ENCODE measurements around the gene C21orf91.

The C21orf91 gene

GRCh38 chr21:17819114-17819876 is at the start of gene C21orf91:
C21orf91 (minus strand) TSS chr21:17819356; CDS start chr21:17818318, 1,038 bp downstream.
- H3K4me1 ChIP-seq (ENCODE audit: control insufficient read depth, insufficient read depth, low read length, unreplicated experiment): peaks cover 10% of the 10 kb centered on the region
- H3K79me2 ChIP-seq (ENCODE audit: control insufficient read depth, insufficient read depth, low read length, unreplicated experiment): peaks cover 12% of the 10 kb centered on the region
- no peaks in the 10 kb centered on the region for H3K27me3 ChIP-seq (ENCODE audit: insufficient read depth, low read length)
- peak within 1 kb of the TSS; percentile 65 for H3K27ac ChIP-seq (ENCODE audit: low read depth, low read length)
- no peaks in the 10 kb centered on the region for H3K36me3 ChIP-seq (ENCODE audit: insufficient read depth, low read length)
- H3K4me3 ChIP-seq (ENCODE audit: low read depth, low read length): peak within 1 kb of the TSS; percentile 95
- peak within 1 kb of the TSS; percentile 82 for H2AFZ ChIP-seq (ENCODE audit: low read length, unreplicated experiment)

- H3K79me2 ChIP-seq (ENCODE audit: control insufficient read depth, insufficient read depth, low read length, unreplicated experiment): no peaks in the 10 kb centered on the region
- no peaks in the 10 kb centered on the region for H3K36me3 ChIP-seq (ENCODE audit: insufficient read depth, low read length)
- H3K27ac ChIP-seq (ENCODE audit: low read depth, low read length): no peak overlapping the region
- H3K4me1 ChIP-seq (ENCODE audit: control insufficient read depth, insufficient read depth, low read length, unreplicated experiment): no peaks in the 10 kb centered on the region
- no peak overlapping the region for H2AFZ ChIP-seq (ENCODE audit: low read length, unreplicated experiment)
- no peak overlapping the region for H3K4me3 ChIP-seq (ENCODE audit: low read depth, low read length)
- peaks cover 29% of the 10 kb centered on the region for H3K27me3 ChIP-seq (ENCODE audit: insufficient read depth, low read length)
Measured at GRCh38 chr21:17866590-17866989, 47.4 kb upstream of the C21orf91 start.

GRCh38 chr21:17859661-17860060 is 40.5 kb upstream of the C21orf91 start:
- Histone ChIP-seq H3K4me3 (ENCODE audit: low read depth, low read length) (no peak overlapping the region), H3K36me3 (ENCODE audit: insufficient read depth, low read length) (no peaks in the 10 kb centered on the region), H2AFZ (ENCODE audit: low read length, unreplicated experiment) (no peak overlapping the region), H3K4me1 (ENCODE audit: control insufficient read depth, insufficient read depth, low read length, unreplicated experiment) (no peaks in the 10 kb centered on the region), H3K27me3 (ENCODE audit: insufficient read depth, low read length) (peaks cover 36% of the 10 kb centered on the region), H3K27ac (ENCODE audit: low read depth, low read length) (no peak overlapping the region), H3K79me2 (ENCODE audit: control insufficient read depth, insufficient read depth, low read length, unreplicated experiment) (no peaks in the 10 kb centered on the region)

GRCh38 chr21:17858747-17859146 is 39.6 kb upstream of the C21orf91 start:
- H3K79me2 ChIP-seq (ENCODE audit: control insufficient read depth, insufficient read depth, low read length, unreplicated experiment): no peaks in the 10 kb centered on the region
- no peaks in the 10 kb centered on the region for H3K4me1 ChIP-seq (ENCODE audit: control insufficient read depth, insufficient read depth, low read length, unreplicated experiment)
- no peaks in the 10 kb centered on the region for H3K36me3 ChIP-seq (ENCODE audit: insufficient read depth, low read length)
- no peak overlapping the region for H3K4me3 ChIP-seq (ENCODE audit: low read depth, low read length)
- no peak overlapping the region for H2AFZ ChIP-seq (ENCODE audit: low read length, unreplicated experiment)
- H3K27ac ChIP-seq (ENCODE audit: low read depth, low read length): no peak overlapping the region
- peaks cover 35% of the 10 kb centered on the region for H3K27me3 ChIP-seq (ENCODE audit: insufficient read depth, low read length)

- Histone ChIP-seq H3K4me1 (ENCODE audit: control insufficient read depth, insufficient read depth, low read length, unreplicated experiment) (no peaks in the 10 kb centered on the region), H3K27me3 (ENCODE audit: insufficient read depth, low read length) (peaks cover 9% of the 10 kb centered on the region; the same call in 1 of the 2 replicates), H3K4me3 (ENCODE audit: low read depth, low read length) (no peak overlapping the region), H3K36me3 (ENCODE audit: insufficient read depth, low read length) (no peaks in the 10 kb centered on the region), H2AFZ (ENCODE audit: low read length, unreplicated experiment) (no peak overlapping the region), H3K27ac (ENCODE audit: low read depth, low read length) (no peak overlapping the region), H3K79me2 (ENCODE audit: control insufficient read depth, insufficient read depth, low read length, unreplicated experiment) (no peaks in the 10 kb centered on the region)
Measured at GRCh38 chr21:17854745-17855144, 35.6 kb upstream of the C21orf91 start.

- no peak overlapping the region for H3K4me3 ChIP-seq (ENCODE audit: low read depth, low read length)
- no peaks in the 10 kb centered on the region for H3K36me3 ChIP-seq (ENCODE audit: insufficient read depth, low read length)
- H3K27ac ChIP-seq (ENCODE audit: low read depth, low read length): no peak overlapping the region
- no peak overlapping the region for H2AFZ ChIP-seq (ENCODE audit: low read length, unreplicated experiment)
- H3K79me2 ChIP-seq (ENCODE audit: control insufficient read depth, insufficient read depth, low read length, unreplicated experiment): no peaks in the 10 kb centered on the region
- H3K4me1 ChIP-seq (ENCODE audit: control insufficient read depth, insufficient read depth, low read length, unreplicated experiment): peaks cover 7% of the 10 kb centered on the region
- H3K27me3 ChIP-seq (ENCODE audit: insufficient read depth, low read length): peaks cover 9% of the 10 kb centered on the region; the same call in 1 of the 2 replicates
Measured at GRCh38 chr21:17853393-17854275, 34.5 kb upstream of the C21orf91 start.

- H3K27me3 ChIP-seq (ENCODE audit: insufficient read depth, low read length): no peaks in the 10 kb centered on the region
- peak overlapping the region; percentile 76 for H3K27ac ChIP-seq (ENCODE audit: low read depth, low read length)
- no peak overlapping the region for H2AFZ ChIP-seq (ENCODE audit: low read length, unreplicated experiment)
- H3K4me3 ChIP-seq (ENCODE audit: low read depth, low read length): peak overlapping the region; percentile 6; the same call in 1 of the 2 replicates
- no peaks in the 10 kb centered on the region for H3K36me3 ChIP-seq (ENCODE audit: insufficient read depth, low read length)
- peaks cover 16% of the 10 kb centered on the region for H3K4me1 ChIP-seq (ENCODE audit: control insufficient read depth, insufficient read depth, low read length, unreplicated experiment)
- no peaks in the 10 kb centered on the region for H3K79me2 ChIP-seq (ENCODE audit: control insufficient read depth, insufficient read depth, low read length, unreplicated experiment)
Measured at GRCh38 chr21:17848228-17848627, 29.1 kb upstream of the C21orf91 start.

- Histone ChIP-seq H3K79me2 (ENCODE audit: control insufficient read depth, insufficient read depth, low read length, unreplicated experiment) (no peaks in the 10 kb centered on the region), H3K4me1 (ENCODE audit: control insufficient read depth, insufficient read depth, low read length, unreplicated experiment) (no peaks in the 10 kb centered on the region), H3K36me3 (ENCODE audit: insufficient read depth, low read length) (no peaks in the 10 kb centered on the region), H2AFZ (ENCODE audit: low read length, unreplicated experiment) (no peak overlapping the region), H3K27ac (ENCODE audit: low read depth, low read length) (no peak overlapping the region), H3K4me3 (ENCODE audit: low read depth, low read length) (no peak overlapping the region), H3K27me3 (ENCODE audit: insufficient read depth, low read length) (peaks cover 36% of the 10 kb centered on the region)
Measured at GRCh38 chr21:17841103-17841502, 21.9 kb upstream of the C21orf91 start.

GRCh38 chr21:17834639-17835354 is 15.6 kb upstream of the C21orf91 start:
- no peak overlapping the region for H3K4me3 ChIP-seq (ENCODE audit: low read depth, low read length)
- H3K27me3 ChIP-seq (ENCODE audit: insufficient read depth, low read length): peaks cover 52% of the 10 kb centered on the region
- no peaks in the 10 kb centered on the region for H3K79me2 ChIP-seq (ENCODE audit: control insufficient read depth, insufficient read depth, low read length, unreplicated experiment)

GRCh38 chr21:17829472-17829871 is 10.3 kb upstream of the C21orf91 start:
- Histone ChIP-seq H3K27me3 (ENCODE audit: insufficient read depth, low read length) (peaks cover 10% of the 10 kb centered on the region; the same call in 1 of the 2 replicates), H3K36me3 (ENCODE audit: insufficient read depth, low read length) (no peaks in the 10 kb centered on the region), H3K4me1 (ENCODE audit: control insufficient read depth, insufficient read depth, low read length, unreplicated experiment) (peaks cover 20% of the 10 kb centered on the region), H3K27ac (ENCODE audit: low read depth, low read length) (no peak overlapping the region), H2AFZ (ENCODE audit: low read length, unreplicated experiment) (peak overlapping the region; percentile 32), H3K79me2 (ENCODE audit: control insufficient read depth, insufficient read depth, low read length, unreplicated experiment) (no peaks in the 10 kb centered on the region), H3K4me3 (ENCODE audit: low read depth, low read length) (no peak overlapping the region)

More at GRCh38 chr21:17834639-17835354, 15.6 kb upstream of the C21orf91 start:
- Histone ChIP-seq H3K4me1 (ENCODE audit: control insufficient read depth, insufficient read depth, low read length, unreplicated experiment) (no peaks in the 10 kb centered on the region), H2AFZ (ENCODE audit: low read length, unreplicated experiment) (no peak overlapping the region), H3K27ac (ENCODE audit: low read depth, low read length) (no peak overlapping the region), H3K36me3 (ENCODE audit: insufficient read depth, low read length) (no peaks in the 10 kb centered on the region)
